ENCODE results near the gene CNTRL.

CNTRL gene

GRCh38 chr9:121194730-121195129 lies 120.0 kb downstream of the CNTRL start:
- DNase-seq (ENCODE audit: low spot score): no peak
- no peak for TF ChIP-seq CTCF (IDR thresholded peaks at IDR 0.05; ENCODE audit: extremely low read depth, insufficient read depth, missing control alignments)
- in situ Hi-C loops (cut with MboI; ENCODE audit: low pct_unique_long_range_greater_than_20kb, low sequenced_read_pairs, unreplicated experiment): no loop called here

GRCh38 chr9:121196389-121196788 lies 121.6 kb downstream of the CNTRL start:
- no peak for DNase-seq (ENCODE audit: low spot score)
- in situ Hi-C loops (cut with MboI; ENCODE audit: low pct_unique_long_range_greater_than_20kb, low sequenced_read_pairs, unreplicated experiment): no loop called here

GRCh38 chr9:121197132-121197531 lies 122.4 kb downstream of the CNTRL start:
- no peak for TF ChIP-seq CTCF (IDR thresholded peaks at IDR 0.05; ENCODE audit: extremely low read depth, insufficient read depth, missing control alignments)
- in situ Hi-C loops (cut with MboI; ENCODE audit: low pct_unique_long_range_greater_than_20kb, low sequenced_read_pairs, unreplicated experiment): no loop called here
- no peak for DNase-seq (ENCODE audit: low spot score)

More at GRCh38 chr9:121196389-121196788, 121.6 kb downstream of the CNTRL start:
- TF ChIP-seq CTCF (IDR thresholded peaks at IDR 0.05; ENCODE audit: extremely low read depth, insufficient read depth, missing control alignments): no peak

GRCh38 chr9:121198512-121199042 lies 123.8 kb downstream of the CNTRL start:
- in situ Hi-C loops (cut with MboI; ENCODE audit: low pct_unique_long_range_greater_than_20kb, low sequenced_read_pairs, unreplicated experiment): no loop called here
- TF ChIP-seq CTCF (IDR thresholded peaks at IDR 0.05; ENCODE audit: extremely low read depth, insufficient read depth, missing control alignments): no peak
- DNase-seq (ENCODE audit: low spot score): no peak

- in situ Hi-C loops (cut with MboI; ENCODE audit: low pct_unique_long_range_greater_than_20kb, low sequenced_read_pairs, unreplicated experiment): no loop called here
- no peak for TF ChIP-seq CTCF (IDR thresholded peaks at IDR 0.05; ENCODE audit: extremely low read depth, insufficient read depth, missing control alignments)
- DNase-seq (ENCODE audit: low spot score): no peak
Observed at GRCh38 chr9:121199921-121200320, 125.2 kb downstream of the CNTRL start.

- in situ Hi-C loops (cut with MboI; ENCODE audit: low pct_unique_long_range_greater_than_20kb, low sequenced_read_pairs, unreplicated experiment): no loop called here
- DNase-seq (ENCODE audit: low spot score): no peak
Observed at GRCh38 chr9:121200356-121200755, 125.6 kb downstream of the CNTRL start.

More at GRCh38 chr9:121200356-121200755, 125.6 kb downstream of the CNTRL start:
- no peak for TF ChIP-seq CTCF (IDR thresholded peaks at IDR 0.05; ENCODE audit: extremely low read depth, insufficient read depth, missing control alignments)
